ENCODE data around the gene KAZN. TPM values are rescaled to one million over a fixed set of nuclear protein-coding genes. Genes with fewer than 3 reads are reported as not detected.

Gene KAZN
- total RNA-seq, 1 donor from 2014 or later = 5.7 TPM

GRCh38 chr1:14909920-14910460 lies 311.5 kb downstream of the KAZN start:
- DNase-seq (ENCODE audit: low read depth) = no peak
- no peak for TF ChIP-seq CTCF (conservative IDR thresholded peaks at IDR 0.05; ENCODE audit: low read depth, low read length)

GRCh38 chr1:14910984-14911721 lies 312.7 kb downstream of the KAZN start:
- H3K4me3 ChIP-seq (ENCODE audit: low read depth, low read length) = no peak overlapping the region

More at GRCh38 chr1:14909920-14910460, 311.5 kb downstream of the KAZN start:
- H3K4me3 ChIP-seq (ENCODE audit: low read depth, low read length) = no peak overlapping the region

DNA sequence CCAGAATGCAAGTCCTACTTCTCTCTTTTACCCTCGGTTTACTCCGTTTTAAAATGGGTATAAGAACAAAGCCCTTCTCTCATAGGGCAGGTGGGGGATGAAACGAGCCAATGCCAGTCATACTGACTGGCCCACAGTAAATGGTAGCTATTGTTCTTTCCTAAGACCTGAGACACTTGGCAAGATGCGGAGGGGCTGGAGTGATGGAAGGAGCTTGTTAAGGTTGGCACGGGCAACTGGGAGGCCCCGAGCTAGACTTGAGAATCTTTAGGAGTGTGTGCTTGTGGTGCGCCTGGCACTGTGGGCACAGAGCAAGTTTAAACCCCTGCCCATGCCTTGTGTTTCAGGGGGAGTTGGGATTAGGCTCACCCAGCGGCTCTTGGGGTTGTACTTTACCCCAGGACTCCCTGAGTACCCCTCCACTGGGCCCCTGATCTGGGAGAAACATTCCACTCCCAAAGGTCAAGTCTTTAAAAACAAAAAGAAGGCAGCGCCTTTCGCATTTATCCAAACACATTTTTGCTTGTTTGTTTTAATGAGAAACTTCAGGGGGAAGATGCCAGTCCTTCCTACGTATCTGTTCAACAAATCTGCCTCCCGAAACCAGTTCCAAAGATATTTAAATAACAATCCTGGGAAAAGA lies 314.5 kb downstream of the KAZN start:
- H3K4me3 ChIP-seq (ENCODE audit: low read depth, low read length) = no peak overlapping the region
- TF ChIP-seq CTCF (conservative IDR thresholded peaks at IDR 0.05; ENCODE audit: low read depth, low read length) = no peak

More at GRCh38 chr1:14910984-14911721, 312.7 kb downstream of the KAZN start:
- TF ChIP-seq CTCF (conservative IDR thresholded peaks at IDR 0.05; ENCODE audit: low read depth, low read length) = no peak
- DNase-seq (ENCODE audit: low read depth) = no peak

GRCh38 chr1:14913482-14914177 lies 315.1 kb downstream of the KAZN start:
- no peak for TF ChIP-seq CTCF (conservative IDR thresholded peaks at IDR 0.05; ENCODE audit: low read depth, low read length)
- no peak overlapping the region for H3K4me3 ChIP-seq (ENCODE audit: low read depth, low read length)
- DNase-seq (ENCODE audit: low read depth) = no peak

More for the DNA sequence above, 314.5 kb downstream of the KAZN start:
- DNase-seq (ENCODE audit: low read depth) = no peak

- DNase-seq (ENCODE audit: low read depth) = no peak
- TF ChIP-seq CTCF (conservative IDR thresholded peaks at IDR 0.05; ENCODE audit: low read depth, low read length) = no peak
- H3K4me3 ChIP-seq (ENCODE audit: low read depth, low read length) = no peak overlapping the region
Measured at GRCh38 chr1:14914351-14914988, 316.0 kb downstream of the KAZN start.

DNA sequence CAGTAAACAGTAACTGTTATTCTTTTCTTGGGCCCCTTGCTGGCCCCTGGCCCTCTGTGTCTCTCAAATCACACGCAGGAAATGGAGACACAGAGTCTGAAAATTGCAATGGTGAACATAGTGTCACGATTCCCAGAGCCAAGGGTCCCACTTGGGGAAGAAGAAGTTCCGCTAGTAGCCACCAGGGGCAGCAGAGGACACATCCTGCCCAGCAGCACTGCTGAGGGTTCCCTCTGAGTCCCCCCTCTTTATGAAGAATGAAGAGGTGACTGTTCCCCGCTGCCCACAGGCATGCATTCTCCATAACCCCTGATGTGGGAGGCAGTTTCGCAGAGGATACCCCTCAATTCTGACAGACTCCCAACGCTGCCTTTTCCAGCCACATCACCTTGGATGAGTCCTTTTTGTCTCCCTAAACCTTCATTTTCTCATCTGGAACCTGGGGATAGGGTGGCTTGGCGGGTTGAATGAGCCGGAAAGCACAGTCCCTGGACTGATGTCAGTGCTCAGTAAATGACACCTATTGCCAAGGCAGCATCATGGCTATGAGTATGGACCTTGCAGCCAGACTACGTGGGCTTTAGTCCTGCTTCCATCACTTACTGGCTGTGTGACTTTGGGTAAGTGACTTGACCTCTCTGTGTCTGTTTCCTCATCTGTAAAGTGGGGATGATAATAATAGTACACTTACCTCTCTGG lies 317.0 kb downstream of the KAZN start:
- no peak overlapping the region for H3K4me3 ChIP-seq (ENCODE audit: low read depth, low read length)
- DNase-seq (ENCODE audit: low read depth) = no peak
- peak; percentile 90 for TF ChIP-seq CTCF (conservative IDR thresholded peaks at IDR 0.05; ENCODE audit: low read depth, low read length)

All from epithelial cell of proximal tubule (primary cell).